Neural progenitor cell (in vitro differentiated cells): Measurements from ENCODE around the gene TRPT1. TPM values are rescaled to one million over a fixed set of nuclear protein-coding genes. Genes with fewer than 3 reads are reported as not detected.
A peak's percentile ranks its signal among the peaks of the same experiment; 100 is the strongest.

Source experiments
- DNase-seq: peaks from one replicate; pipeline ENCODE4 v3.0.0-alpha.2; 2016; ENCODE audit warnings: low spot score
- H2AFZ ChIP-seq: fragments of 200-600 bp; sonication (generic); replicated peaks from 2 replicates; pipeline ENCODE4 v1.6.1; 2016; ENCODE audit warnings: antibody characterized with exemption
- H3F3A ChIP-seq: fragments of 200-600 bp; sonication (generic); 2 replicates; pipeline ENCODE4 v1.6.1; 2016; ENCODE audit warnings: antibody characterized with exemption, low read depth
- H3K27ac ChIP-seq: fragments of 200-600 bp; sonication (generic); 2 replicates; pipeline ENCODE4 v1.5.1; 2016; ENCODE audit warnings: mild to moderate bottlenecking
- H3K27me3 ChIP-seq: fragments of 200-600 bp; sonication (generic); 2 replicates; pipeline ENCODE4 v1.6.1; 2016; ENCODE audit warnings: mild to moderate bottlenecking, moderate library complexity
- H3K36me3 ChIP-seq: fragments of 200-600 bp; sonication (generic); 2 replicates; pipeline ENCODE4 v1.5.1; 2016
- H3K4me1 ChIP-seq: fragments of 200-600 bp; sonication (generic); 2 replicates; pipeline ENCODE4 v1.6.1; 2016; ENCODE audit warnings: mixed run types
- H3K4me2 ChIP-seq: fragments of 200-600 bp; sonication (generic); 2 replicates; pipeline ENCODE4 v1.6.1; 2016
- H3K4me3 ChIP-seq: fragments of 200-600 bp; sonication (generic); 2 replicates; pipeline ENCODE4 v1.5.1; 2016
- H3K79me2 ChIP-seq: fragments of 200-600 bp; sonication (generic); 2 replicates; pipeline ENCODE4 v1.6.1; 2016; ENCODE audit warnings: low read depth
- H3K9ac ChIP-seq: fragments of 200-600 bp; sonication (generic); 2 replicates; pipeline ENCODE4 v1.6.1; 2016
- H3K9me3 ChIP-seq: fragments of 200-600 bp; sonication (generic); 2 replicates; pipeline ENCODE4 v1.5.1; 2016; ENCODE audit warnings: low read depth
- H4K20me1 ChIP-seq: fragments of 200-600 bp; sonication (generic); 2 replicates; pipeline ENCODE4 v1.6.1; 2016; ENCODE audit warnings: low read depth
- H3K27ac Mint-ChIP-seq: 3 replicates; pipeline ENCODE4 v1.8.0; 2021; ENCODE audit warnings: mixed read lengths
- H3K27me3 Mint-ChIP-seq: 2 replicates; pipeline ENCODE4 v1.8.0; 2022; ENCODE audit warnings: low read depth, mild to moderate bottlenecking, inconsistent platforms, moderate library complexity, mixed read lengths; ENCODE audit not compliant: insufficient read depth
- H3K36me3 Mint-ChIP-seq: 3 replicates; pipeline ENCODE4 v1.8.0; 2021; ENCODE audit warnings: mixed read lengths
- H3K4me1 Mint-ChIP-seq: 3 replicates; pipeline ENCODE4 v1.8.0; 2021; ENCODE audit warnings: mixed read lengths
- H3K4me3 Mint-ChIP-seq: 3 replicates; pipeline ENCODE4 v1.8.0; 2021; ENCODE audit warnings: mild to moderate bottlenecking, moderate library complexity, mixed read lengths
- H3K9me3 Mint-ChIP-seq: 3 replicates; pipeline ENCODE4 v1.8.0; 2020; ENCODE audit warnings: mixed read lengths
- CTCF ChIP-seq: fragments of 200-600 bp; sonication (generic); IDR thresholded peaks from 2 replicates; pipeline ENCODE4 v1.5.1; 2017; ENCODE audit warnings: antibody characterized with exemption, mild to moderate bottlenecking
- EZH2 ChIP-seq: fragments of 200-600 bp; sonication (generic); IDR thresholded peaks from 2 replicates; pipeline ENCODE4 v1.6.1; 2017; ENCODE audit warnings: antibody characterized with exemption, mild to moderate bottlenecking, moderate library complexity
- EZH2phosphoT487 ChIP-seq: fragments of 200-600 bp; sonication (generic); IDR thresholded peaks from 2 replicates; pipeline ENCODE4 v1.6.1; 2017; ENCODE audit warnings: antibody characterized with exemption
- total RNA-seq: library from RNA; depleted of rRNA; stranded (reverse); fragments of >200 nt; gene quantifications from 2 replicates; pipeline ENCODE4 v1.2.3, GENCODE V29; 2015; ENCODE audit warnings: low replicate concordance

Gene TRPT1
- total RNA-seq, 1 donor from 2014 or later: 17.5 TPM

- Histone ChIP-seq H3K27ac (peak overlapping the region; percentile 95), H3K36me3 (no peaks in the 10 kb centered on the region), H3K4me3 (peak overlapping the region; percentile 84), H3F3A (peaks cover 21% of the 10 kb centered on the region), H3K4me2 (peak overlapping the region; percentile 76), H4K20me1 (peaks cover 22% of the 10 kb centered on the region), H3K27me3 (no peaks in the 10 kb centered on the region), H2AFZ (no peak overlapping the region), H3K79me2 (peaks cover 22% of the 10 kb centered on the region), H3K9ac (peak overlapping the region; percentile 65), H3K9me3 (no peaks in the 10 kb centered on the region), H3K4me1 (peaks cover 7% of the 10 kb centered on the region)
- Mint-ChIP-seq H3K9me3 (no peaks in the 10 kb centered on the region), H3K4me3 (peak overlapping the region; percentile 89), H3K36me3 (peaks cover 2% of the 10 kb centered on the region), H3K27me3 (peaks cover 7% of the 10 kb centered on the region), H3K27ac (peak overlapping the region; percentile 69), H3K4me1 (peaks cover 23% of the 10 kb centered on the region)
- DNase-seq: peak; percentile 99
- TF ChIP-seq EZH2: no peak
- TF ChIP-seq EZH2phosphoT487: no peak
- no peak for TF ChIP-seq CTCF
Measured at GRCh38 chr11:64241241-64241490, 15.2 kb upstream of the TRPT1 start.

GRCh38 chr11:64240435-64241240, 14.7 kb upstream of the TRPT1 start, which contains the start of gene FKBP2:
Gene FKBP2 (plus strand): TSS chr11:64241095. CDS start chr11:64242388, 1,293 bp downstream.
- peak within 1 kb of the TSS; percentile 81 for H3K4me2 ChIP-seq
- H3K27ac ChIP-seq: peak within 1 kb of the TSS; percentile 95
- H3K4me1 ChIP-seq: peaks cover 7% of the 10 kb centered on the region
- peaks cover 17% of the 10 kb centered on the region for H3K79me2 ChIP-seq
- peak within 1 kb of the TSS; percentile 84 for H3K4me3 ChIP-seq
- H3F3A ChIP-seq: peaks cover 25% of the 10 kb centered on the region
- peaks cover 2% of the 10 kb centered on the region for H3K27me3 ChIP-seq
- TF ChIP-seq EZH2: no peak
- no peak for TF ChIP-seq EZH2phosphoT487
- TF ChIP-seq CTCF: no peak
- H2AFZ ChIP-seq: peak within 1 kb of the TSS; percentile 2
- H3K36me3 ChIP-seq: no peaks in the 10 kb centered on the region
- H4K20me1 ChIP-seq: peaks cover 21% of the 10 kb centered on the region
- peak within 1 kb of the TSS; percentile 69 for H3K27ac Mint-ChIP-seq
- DNase-seq: peak; percentile 99
- H3K9me3 Mint-ChIP-seq: no peaks in the 10 kb centered on the region
- H3K4me1 Mint-ChIP-seq: peaks cover 23% of the 10 kb centered on the region
- H3K36me3 Mint-ChIP-seq: peaks cover 2% of the 10 kb centered on the region
- no peaks in the 10 kb centered on the region for H3K9me3 ChIP-seq
- H3K27me3 Mint-ChIP-seq: peaks cover 9% of the 10 kb centered on the region
- H3K4me3 Mint-ChIP-seq: peak within 1 kb of the TSS; percentile 89
- peak within 1 kb of the TSS; percentile 65 for H3K9ac ChIP-seq

GRCh38 chr11:64239662-64240434, 13.9 kb upstream of the TRPT1 start:
- DNase-seq: no peak
- Mint-ChIP-seq H3K27me3 (peaks cover 14% of the 10 kb centered on the region), H3K9me3 (no peaks in the 10 kb centered on the region), H3K36me3 (peaks cover 2% of the 10 kb centered on the region), H3K4me1 (peaks cover 27% of the 10 kb centered on the region), H3K27ac (no peak overlapping the region), H3K4me3 (peak overlapping the region; percentile 89)
- H3K4me2 ChIP-seq: peak overlapping the region; percentile 76
- H3K9me3 ChIP-seq: no peaks in the 10 kb centered on the region
- no peak for TF ChIP-seq EZH2
- no peak for TF ChIP-seq EZH2phosphoT487
- no peak for TF ChIP-seq CTCF
- H3K27ac ChIP-seq: peak overlapping the region; percentile 95
- peaks cover 11% of the 10 kb centered on the region for H3K79me2 ChIP-seq
- peak overlapping the region; percentile 84 for H3K4me3 ChIP-seq
- peaks cover 10% of the 10 kb centered on the region for H3K27me3 ChIP-seq
- no peak overlapping the region for H2AFZ ChIP-seq
- H3K9ac ChIP-seq: no peak overlapping the region
- H3K4me1 ChIP-seq: peaks cover 4% of the 10 kb centered on the region
- peaks cover 33% of the 10 kb centered on the region for H3F3A ChIP-seq
- H3K36me3 ChIP-seq: no peaks in the 10 kb centered on the region
- H4K20me1 ChIP-seq: peaks cover 13% of the 10 kb centered on the region
